ENCODE measurements around the gene SKA2. TPM values are rescaled to one million over a fixed set of nuclear protein-coding genes. Genes with fewer than 3 reads are reported as not detected.

The SKA2 gene
- total and polyA plus RNA-seq, 2 donors (not counting 1 experiment from before 2014, with no cell fraction given): 2.9 to 10.3 TPM

DNA sequence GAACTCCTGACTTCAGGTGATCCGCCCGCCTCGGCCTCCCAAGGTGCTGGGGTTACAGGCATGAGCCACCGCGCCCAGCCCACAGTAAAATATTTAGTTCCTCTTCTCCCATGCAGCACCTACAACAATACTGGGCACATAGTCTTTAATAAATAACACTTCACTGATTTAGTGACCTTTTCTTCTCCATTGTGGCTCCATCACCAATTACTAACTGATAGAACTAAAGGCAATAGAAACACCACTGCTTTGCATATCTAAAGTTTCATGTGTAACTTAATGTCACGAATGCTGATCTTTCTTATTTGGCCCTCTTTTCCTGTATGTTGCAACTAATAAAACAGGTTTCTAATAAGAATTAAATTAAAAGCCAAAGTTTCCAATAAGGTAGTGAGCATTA lies 87.2 kb downstream of the SKA2 start:
- no peaks in the 10 kb centered on the region for H3K27me3 ChIP-seq (replicated peaks in 1 of 4; ENCODE audit: control extremely low read depth in 1 of 4, control insufficient read depth in 3 of 4, insufficient read depth in 4 of 4, low read length in 3 of 4)
- no peaks in the 10 kb centered on the region for H3K9me3 ChIP-seq (ENCODE audit: control extremely low read depth in 1 of 3, control insufficient read depth in 2 of 3, insufficient read depth in 1 of 3, low read length in 2 of 3)
- intact Hi-C loops (cut with micrococcal nuclease): no loop called here
- WGBS (ENCODE audit: insufficient coverage): no CpG with 5 or more reads among the region's 6 CpGs
- H4K20me1 ChIP-seq (ENCODE audit: control insufficient read depth, insufficient read depth, low read length, poor library complexity, severe bottlenecking): no peaks in the 10 kb centered on the region
- TF ChIP-seq EZH2 (IDR thresholded peaks at IDR 0.05; ENCODE audit: borderline replicate concordance, insufficient read depth, low read depth, low read length, poor library complexity, severe bottlenecking): no peak
- TF ChIP-seq, protein P1, sequence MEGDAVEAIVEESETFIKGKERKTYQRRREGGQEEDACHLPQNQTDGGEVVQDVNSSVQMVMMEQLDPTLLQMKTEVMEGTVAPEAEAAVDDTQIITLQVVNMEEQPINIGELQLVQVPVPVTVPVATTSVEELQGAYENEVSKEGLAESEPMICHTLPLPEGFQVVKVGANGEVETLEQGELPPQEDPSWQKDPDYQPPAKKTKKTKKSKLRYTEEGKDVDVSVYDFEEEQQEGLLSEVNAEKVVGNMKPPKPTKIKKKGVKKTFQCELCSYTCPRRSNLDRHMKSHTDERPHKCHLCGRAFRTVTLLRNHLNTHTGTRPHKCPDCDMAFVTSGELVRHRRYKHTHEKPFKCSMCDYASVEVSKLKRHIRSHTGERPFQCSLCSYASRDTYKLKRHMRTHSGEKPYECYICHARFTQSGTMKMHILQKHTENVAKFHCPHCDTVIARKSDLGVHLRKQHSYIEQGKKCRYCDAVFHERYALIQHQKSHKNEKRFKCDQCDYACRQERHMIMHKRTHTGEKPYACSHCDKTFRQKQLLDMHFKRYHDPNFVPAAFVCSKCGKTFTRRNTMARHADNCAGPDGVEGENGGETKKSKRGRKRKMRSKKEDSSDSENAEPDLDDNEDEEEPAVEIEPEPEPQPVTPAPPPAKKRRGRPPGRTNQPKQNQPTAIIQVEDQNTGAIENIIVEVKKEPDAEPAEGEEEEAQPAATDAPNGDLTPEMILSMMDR (IDR thresholded peaks at IDR 0.05): no peak
- no peaks in the 10 kb centered on the region for H3K9me3 Mint-ChIP-seq (ENCODE audit: insufficient read depth)
- H3K9ac ChIP-seq (ENCODE audit: low read length): no peak overlapping the region
- no peaks in the 10 kb centered on the region for H3K4me1 ChIP-seq (ENCODE audit: control insufficient read depth in 2 of 2, insufficient read depth in 2 of 2, low read length in 2 of 2)
- no peak overlapping the region for H3K27ac ChIP-seq (ENCODE audit: low read length in 2 of 2)
- no peak overlapping the region for H3K27ac Mint-ChIP-seq
- CTCF ChIA-PET: no interaction called here
- ATAC-seq (ENCODE audit: low read depth): no peak
- no peaks in the 10 kb centered on the region for H3K4me1 Mint-ChIP-seq
- H3K4me3 ChIP-seq (ENCODE audit: control extremely low read depth in 1 of 5, extremely low read depth in 1 of 5, insufficient read depth in 1 of 5, low read depth in 2 of 5, low read length in 4 of 5): no peak overlapping the region
- H3K4me3 Mint-ChIP-seq: no peak overlapping the region
- peaks cover 13 to 38% of the 10 kb centered on the region in 2 experiments for H3K36me3 ChIP-seq (replicated peaks in 1 of 2; ENCODE audit: control extremely low read depth in 1 of 2, control insufficient read depth in 1 of 2, extremely low read depth in 1 of 2, insufficient read depth in 2 of 2, low read length in 1 of 2)
- DNase-seq: no peak
- H2AFZ ChIP-seq (ENCODE audit: insufficient read depth, low read depth, low read length, poor library complexity, severe bottlenecking): no peak overlapping the region
- H3K27me3 Mint-ChIP-seq: no peaks in the 10 kb centered on the region
- POLR2A ChIA-PET: no interaction called here
- no peaks in the 10 kb centered on the region for H3K79me2 ChIP-seq (ENCODE audit: control insufficient read depth, insufficient read depth, low read length)
- no peak overlapping the region for H3K4me2 ChIP-seq (replicated peaks; ENCODE audit: low read depth, low read length, poor library complexity, severe bottlenecking)

DNA sequence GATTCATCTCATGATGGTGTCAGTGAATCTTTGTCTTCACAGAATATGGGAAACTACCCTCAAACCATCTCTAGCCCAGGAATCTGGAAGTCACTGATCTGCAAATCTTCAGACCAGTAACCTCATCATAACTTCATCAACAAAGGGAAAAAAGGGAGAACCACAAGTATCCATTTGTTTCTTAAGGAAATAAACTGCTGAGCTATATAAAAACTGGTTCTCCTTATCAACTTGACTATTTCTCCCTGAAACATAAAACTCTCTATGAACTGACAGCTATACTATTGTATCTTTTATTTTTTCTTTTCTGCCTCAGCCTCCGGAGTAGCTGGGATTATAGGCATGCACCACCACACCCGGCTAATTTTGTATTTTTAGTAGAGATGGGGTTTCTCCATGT lies 87.6 kb downstream of the SKA2 start:
- ATAC-seq (ENCODE audit: low read depth) (no peak), DNase-seq (no peak)
- Mint-ChIP-seq H3K4me3 (no peak overlapping the region), H3K4me1 (no peaks in the 10 kb centered on the region), H3K9me3 (ENCODE audit: insufficient read depth) (no peaks in the 10 kb centered on the region), H3K27me3 (no peaks in the 10 kb centered on the region), H3K27ac (no peak overlapping the region)
- CTCF ChIA-PET: no interaction called here
- TF ChIP-seq EZH2 (IDR thresholded peaks at IDR 0.05; ENCODE audit: borderline replicate concordance, insufficient read depth, low read depth, low read length, poor library complexity, severe bottlenecking): no peak
- TF ChIP-seq, protein P1 (IDR thresholded peaks at IDR 0.05): no peak
- no peak overlapping the region for H3K9ac ChIP-seq (ENCODE audit: low read length)
- no peak overlapping the region for H3K4me3 ChIP-seq (ENCODE audit: control extremely low read depth in 1 of 5, extremely low read depth in 1 of 5, insufficient read depth in 1 of 5, low read depth in 2 of 5, low read length in 4 of 5)
- no CpG with 5 or more reads among the region's 2 CpGs for WGBS (ENCODE audit: insufficient coverage)
- POLR2A ChIA-PET: no interaction called here
- no peak overlapping the region for H3K4me2 ChIP-seq (replicated peaks; ENCODE audit: low read depth, low read length, poor library complexity, severe bottlenecking)
- no peak overlapping the region for H3K27ac ChIP-seq (ENCODE audit: low read length in 2 of 2)
- H3K27me3 ChIP-seq (replicated peaks in 1 of 4; ENCODE audit: control extremely low read depth in 1 of 4, control insufficient read depth in 3 of 4, insufficient read depth in 4 of 4, low read length in 3 of 4): no peaks in the 10 kb centered on the region
- H2AFZ ChIP-seq (ENCODE audit: insufficient read depth, low read depth, low read length, poor library complexity, severe bottlenecking): no peak overlapping the region
- intact Hi-C loops (cut with micrococcal nuclease): no loop called here
- no peaks in the 10 kb centered on the region for H3K79me2 ChIP-seq (ENCODE audit: control insufficient read depth, insufficient read depth, low read length)
- H3K4me1 ChIP-seq (ENCODE audit: control insufficient read depth in 2 of 2, insufficient read depth in 2 of 2, low read length in 2 of 2): no peaks in the 10 kb centered on the region
- H3K9me3 ChIP-seq (ENCODE audit: control extremely low read depth in 1 of 3, control insufficient read depth in 2 of 3, insufficient read depth in 1 of 3, low read length in 2 of 3): no peaks in the 10 kb centered on the region
- H4K20me1 ChIP-seq (ENCODE audit: control insufficient read depth, insufficient read depth, low read length, poor library complexity, severe bottlenecking): no peaks in the 10 kb centered on the region
- H3K36me3 ChIP-seq (replicated peaks in 1 of 2; ENCODE audit: control extremely low read depth in 1 of 2, control insufficient read depth in 1 of 2, extremely low read depth in 1 of 2, insufficient read depth in 2 of 2, low read length in 1 of 2): peaks cover 13 to 38% of the 10 kb centered on the region in 2 experiments
